Upper lobe of right lung (tissue), 1 donor: Measurements from ENCODE around the gene LRP10. TPM values are rescaled to one million over a fixed set of nuclear protein-coding genes. Genes with fewer than 3 reads are reported as not detected.

Source experiments
- ATAC-seq: fragments of 200-7000 bp; cut with Tn5 transposase; one replicate; pipeline ENCODE4 v1.9.1; 2020; ENCODE audit warnings: mild to moderate bottlenecking, moderate library complexity
- DNase-seq: peaks from one replicate; pipeline ENCODE4 v3.0.0-alpha.2; 2020
- H3K27ac ChIP-seq: fragments of 200-600 bp; one replicate; pipeline ENCODE4 v1.8.0; 2022
- H3K27me3 ChIP-seq: fragments of 200-600 bp; one replicate; pipeline ENCODE4 v1.8.0; 2022; ENCODE audit warnings: mild to moderate bottlenecking
- H3K36me3 ChIP-seq: fragments of 200-600 bp; one replicate; pipeline ENCODE4 v1.8.0; 2022
- H3K4me1 ChIP-seq: fragments of 200-600 bp; one replicate; pipeline ENCODE4 v1.8.0; 2022
- H3K4me3 ChIP-seq: fragments of 200-600 bp; one replicate; pipeline ENCODE4 v1.8.0; 2022; ENCODE audit warnings: mild to moderate bottlenecking
- H3K9me3 ChIP-seq: fragments of 200-600 bp; one replicate; pipeline ENCODE4 v1.8.0; 2022
- CTCF ChIP-seq: fragments of 200-600 bp; IDR thresholded peaks from one replicate; pipeline ENCODE4 v1.8.0; 2022; ENCODE audit warnings: antibody characterized with exemption
- intact Hi-C: fragments of 100-400 bp; cut with DNase I; formaldehyde crosslinking; loops from one replicate; pipeline ENCODE4 v1.11.0; 2022
- total RNA-seq: library from RNA; stranded (reverse); fragmentation: NEBNext Ultra II Directional; extraction: Animal tissue kit (Norgen Biotek cat#: 25700); gene quantifications from one replicate; pipeline ENCODE4 v1.2.1, GENCODE V29; 2021
- donor health status: DM: no; HTN: yes; CAD: no; lungs with severe emphysema.

LRP10 gene
- total RNA-seq, 1 donor from 2014 or later: 142 TPM

- no peaks in the 10 kb centered on the region for H3K9me3 ChIP-seq
These were observed 17.1 kb downstream of the LRP10 start for GRCh38 chr14:22888662-22889061.

GRCh38 chr14:22890416-22890815 lies 18.9 kb downstream of the LRP10 start:
- H3K4me1 ChIP-seq: peaks cover 11% of the 10 kb centered on the region
- H3K27me3 ChIP-seq: no peaks in the 10 kb centered on the region
- H3K9me3 ChIP-seq: no peaks in the 10 kb centered on the region
- H3K4me3 ChIP-seq: no peak overlapping the region
- H3K36me3 ChIP-seq: peaks cover 5% of the 10 kb centered on the region
- ATAC-seq (no peak), DNase-seq (no peak)
- H3K27ac ChIP-seq: no peak overlapping the region
- intact Hi-C loops: no loop called here
- no peak for TF ChIP-seq CTCF

More at GRCh38 chr14:22888662-22889061, 17.1 kb downstream of the LRP10 start:
- Histone ChIP-seq H3K36me3 (peaks cover 3% of the 10 kb centered on the region), H3K27ac (no peak overlapping the region), H3K4me3 (no peak overlapping the region), H3K4me1 (peaks cover 11% of the 10 kb centered on the region), H3K27me3 (no peaks in the 10 kb centered on the region)
- TF ChIP-seq CTCF: no peak
- intact Hi-C loops: no loop called here
- no peak for DNase-seq
- no peak for ATAC-seq

- ATAC-seq: no peak
- intact Hi-C loops: no loop called here
- Histone ChIP-seq H3K4me3 (no peak overlapping the region), H3K27ac (no peak overlapping the region), H3K36me3 (peaks cover 5% of the 10 kb centered on the region), H3K9me3 (no peaks in the 10 kb centered on the region), H3K27me3 (no peaks in the 10 kb centered on the region), H3K4me1 (peaks cover 10% of the 10 kb centered on the region)
- no peak for DNase-seq
- TF ChIP-seq CTCF: no peak
These were observed 20.9 kb downstream of the LRP10 start for GRCh38 chr14:22892488-22892887.

GRCh38 chr14:22893706-22894105 lies 22.2 kb downstream of the LRP10 start:
- DNase-seq: no peak
- TF ChIP-seq CTCF: no peak
- intact Hi-C loops: no loop called here

GRCh38 chr14:22895402-22895801 lies 23.9 kb downstream of the LRP10 start:
- H3K9me3 ChIP-seq: no peaks in the 10 kb centered on the region
- TF ChIP-seq CTCF: no peak
- H3K4me3 ChIP-seq: no peak overlapping the region
- intact Hi-C loops: no loop called here
- DNase-seq: no peak
- no peak overlapping the region for H3K27ac ChIP-seq
- H3K36me3 ChIP-seq: peaks cover 17% of the 10 kb centered on the region
- ATAC-seq: no peak
- no peaks in the 10 kb centered on the region for H3K4me1 ChIP-seq
- no peaks in the 10 kb centered on the region for H3K27me3 ChIP-seq

More at GRCh38 chr14:22893706-22894105, 22.2 kb downstream of the LRP10 start:
- H3K9me3 ChIP-seq: no peaks in the 10 kb centered on the region
- no peak overlapping the region for H3K4me3 ChIP-seq
- H3K4me1 ChIP-seq: no peaks in the 10 kb centered on the region
- ATAC-seq: no peak
- no peaks in the 10 kb centered on the region for H3K27me3 ChIP-seq
- H3K36me3 ChIP-seq: peaks cover 14% of the 10 kb centered on the region
- no peak overlapping the region for H3K27ac ChIP-seq

DNA sequence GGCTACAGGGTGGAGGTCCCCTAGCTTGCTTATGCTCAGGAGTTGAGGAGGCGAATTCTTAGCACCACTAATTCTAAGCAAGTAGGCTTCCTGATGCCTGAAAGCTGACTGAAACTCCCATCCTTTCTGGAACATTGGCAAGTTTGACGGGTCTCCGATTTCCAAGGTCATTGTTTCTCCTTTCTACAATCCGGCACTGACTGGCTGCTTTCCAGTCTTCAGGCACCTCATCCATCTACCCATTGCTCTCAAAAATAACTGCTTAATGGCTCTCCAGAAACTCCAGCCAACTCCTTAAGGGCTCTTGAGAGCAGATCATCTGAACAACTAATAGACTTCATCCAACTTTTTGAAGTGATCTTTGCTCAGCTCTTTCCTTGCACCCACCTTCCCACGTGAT lies 24.8 kb downstream of the LRP10 start:
- Histone ChIP-seq H3K9me3 (no peaks in the 10 kb centered on the region), H3K27me3 (no peaks in the 10 kb centered on the region), H3K36me3 (peaks cover 27% of the 10 kb centered on the region), H3K27ac (no peak overlapping the region), H3K4me1 (no peaks in the 10 kb centered on the region), H3K4me3 (no peak overlapping the region)
- no peak for DNase-seq
- no peak for TF ChIP-seq CTCF
- ATAC-seq: no peak
- intact Hi-C loops: no loop called here
